ENCODE data around the gene SLC2A13. TPM values are rescaled to one million over a fixed set of nuclear protein-coding genes. Genes with fewer than 3 reads are reported as not detected.

The SLC2A13 gene
- total and polyA plus RNA-seq, 10 of the 15 experiments (the other 5 are each of a cell fraction or from before 2014, with no cell fraction given) = 0.05 to 3.7 (median 0.25) TPM

GRCh38 chr12:39883411-39883810, 222.5 kb downstream of the SLC2A13 start (continued):
- TF ChIP-seq REST (IDR thresholded peaks at IDR 0.05; ENCODE audit: low read depth, low read length) (no peak), ZNF622 (IDR thresholded peaks at IDR 0.05) (no peak), PKNOX1 (IDR thresholded peaks at IDR 0.05) (no peak), BCL11A (IDR thresholded peaks at IDR 0.05; ENCODE audit: low read depth, low read length) (no peak)
- TF ChIP-seq, protein P1, sequence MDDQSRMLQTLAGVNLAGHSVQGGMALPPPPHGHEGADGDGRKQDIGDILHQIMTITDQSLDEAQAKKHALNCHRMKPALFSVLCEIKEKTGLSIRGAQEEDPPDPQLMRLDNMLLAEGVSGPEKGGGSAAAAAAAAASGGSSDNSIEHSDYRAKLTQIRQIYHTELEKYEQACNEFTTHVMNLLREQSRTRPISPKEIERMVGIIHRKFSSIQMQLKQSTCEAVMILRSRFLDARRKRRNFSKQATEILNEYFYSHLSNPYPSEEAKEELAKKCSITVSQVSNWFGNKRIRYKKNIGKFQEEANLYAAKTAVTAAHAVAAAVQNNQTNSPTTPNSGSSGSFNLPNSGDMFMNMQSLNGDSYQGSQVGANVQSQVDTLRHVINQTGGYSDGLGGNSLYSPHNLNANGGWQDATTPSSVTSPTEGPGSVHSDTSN (IDR thresholded peaks at IDR 0.05; ENCODE audit: insufficient replicate concordance, low read depth, low read length) = no peak

GRCh38 chr12:39878753-39879152, 227.1 kb downstream of the SLC2A13 start:
- DNase-seq (ENCODE audit: low read depth, low spot score) = no peak
- Histone ChIP-seq H3K9ac (ENCODE audit: control insufficient read depth, insufficient read depth, low read length) (no peak overlapping the region), H4K20me1 (ENCODE audit: control insufficient read depth, insufficient read depth) (no peaks in the 10 kb centered on the region), H3K9me3 (replicated peaks; ENCODE audit: control insufficient read depth, insufficient read depth, low read length) (no peaks in the 10 kb centered on the region; the same call in 2 of the 3 replicates), H3K4me3 (no peak overlapping the region), H3K4me1 (ENCODE audit: control insufficient read depth, insufficient read depth, low read length) (no peaks in the 10 kb centered on the region), H3K27me3 (replicated peaks in 1 of 2; ENCODE audit: control insufficient read depth in 2 of 2, insufficient read depth in 2 of 2, low read length in 1 of 2) (no peaks in the 10 kb centered on the region), H3K36me3 (ENCODE audit: control insufficient read depth in 2 of 2, insufficient read depth in 2 of 2, low read length in 1 of 2) (no peaks in the 10 kb centered on the region), H3K4me2 (ENCODE audit: control insufficient read depth, insufficient read depth) (no peak overlapping the region), H3K79me2 (ENCODE audit: control insufficient read depth, insufficient read depth, low read length) (no peaks in the 10 kb centered on the region), H3K27ac (ENCODE audit: control insufficient read depth, insufficient read depth) (no peak overlapping the region), H2AFZ (ENCODE audit: control insufficient read depth, low read depth, low read length) (no peak overlapping the region)
- BruUV-seq (replicated peaks) = no TSS peak
- intact Hi-C loops (cut with micrococcal nuclease; ENCODE audit: unreplicated experiment) = no loop called here
- ChIA-PET CTCF (interaction anchor here (1.2 kb wide), 1 partner anchor 17 kb away, joined by 3 read pairs; no protein-coding TSS in a partner anchor), POLR2A (no interaction called here), RAD21 (ENCODE audit: unreplicated experiment) (no interaction called here), SMC1A (ENCODE audit: uncharacterized antibody, unreplicated experiment) (no interaction called here)
- TF ChIP-seq TARDBP (IDR thresholded peaks at IDR 0.05; ENCODE audit: borderline replicate concordance) = no peak
- TF ChIP-seq RELB (IDR thresholded peaks at IDR 0.05; ENCODE audit: low read depth) = no peak
- no peak for TF ChIP-seq SIN3A (IDR thresholded peaks at IDR 0.05; ENCODE audit: low read depth, low read length)
- no peak for TF ChIP-seq POLR2AphosphoS2 (IDR thresholded peaks at IDR 0.05; ENCODE audit: low read depth, low read length)
- TF ChIP-seq ZNF217 (IDR thresholded peaks at IDR 0.05) = no peak
- TF ChIP-seq CBFB (IDR thresholded peaks at IDR 0.05; ENCODE audit: low read depth) = no peak
- TF ChIP-seq GATAD2B (conservative IDR thresholded peaks at IDR 0.05; ENCODE audit: low read depth) = no peak
- no peak for TF ChIP-seq SREBF2 (IDR thresholded peaks at IDR 0.05; ENCODE audit: low read length)
- TF ChIP-seq TCF12 (IDR thresholded peaks at IDR 0.05; ENCODE audit: low read depth, low read length) = no peak
- no peak for TF ChIP-seq ZSCAN29 (IDR thresholded peaks at IDR 0.05)
- TF ChIP-seq EP300 (IDR thresholded peaks at IDR 0.05; ENCODE audit: borderline replicate concordance in 1 of 2, control insufficient read depth in 1 of 2, low read depth in 2 of 2, low read length in 2 of 2) = no peak
- in situ Hi-C loops (cut with MboI) = no loop called here
- FAIRE-seq = no peak
- ATAC-seq = no peak

Data from GM12878 (cell line).